GM03348 (cell line): Measurements from ENCODE around the gene MTHFSD.

ENCODE experiments used
- DNase-seq: peaks from one replicate; pipeline ENCODE4 v3.0.0; 2012; ENCODE audit warnings: low spot score

Gene MTHFSD

GRCh38 chr16:86550281-86550680 is 4.8 kb downstream of the MTHFSD start:
- DNase-seq: no peak

DNA sequence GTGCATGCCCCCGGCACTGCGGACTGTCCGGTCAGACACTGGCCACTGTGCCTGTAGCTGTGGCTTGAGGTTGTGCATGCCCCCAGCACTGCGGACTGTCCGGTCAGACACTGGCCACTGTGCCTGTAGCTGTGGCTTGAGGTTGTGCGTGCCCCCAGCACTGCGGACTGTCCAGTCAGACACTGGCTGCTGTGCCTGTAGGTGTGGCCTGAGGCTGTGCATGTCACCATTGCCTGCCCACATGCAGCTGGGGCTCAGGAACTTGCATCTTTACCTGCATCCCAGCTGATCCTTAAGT is 5.2 kb downstream of the MTHFSD start:
- no peak for DNase-seq

- DNase-seq: no peak
Measured at GRCh38 chr16:86549076-86549892, 5.8 kb downstream of the MTHFSD start.

DNA sequence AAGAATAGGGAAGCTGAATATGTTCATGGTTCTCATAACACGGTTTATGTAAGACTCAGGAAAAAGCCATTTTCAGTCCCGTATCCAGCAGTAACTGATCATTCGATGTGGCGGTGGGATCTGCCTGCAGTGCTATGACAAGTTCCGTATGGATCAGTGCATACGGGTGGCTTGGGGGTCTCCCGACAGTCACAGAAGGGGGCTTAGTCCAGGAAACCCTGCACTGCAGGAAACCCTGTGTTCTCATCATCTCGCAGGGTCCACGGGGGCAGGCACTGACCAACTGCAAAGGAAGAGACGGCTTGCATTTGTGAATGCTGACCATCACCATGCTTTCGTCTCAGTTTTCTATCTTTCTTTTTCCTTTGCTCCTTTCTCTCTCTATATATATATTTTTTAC is 7.7 kb downstream of the MTHFSD start:
- no peak for DNase-seq

DNA sequence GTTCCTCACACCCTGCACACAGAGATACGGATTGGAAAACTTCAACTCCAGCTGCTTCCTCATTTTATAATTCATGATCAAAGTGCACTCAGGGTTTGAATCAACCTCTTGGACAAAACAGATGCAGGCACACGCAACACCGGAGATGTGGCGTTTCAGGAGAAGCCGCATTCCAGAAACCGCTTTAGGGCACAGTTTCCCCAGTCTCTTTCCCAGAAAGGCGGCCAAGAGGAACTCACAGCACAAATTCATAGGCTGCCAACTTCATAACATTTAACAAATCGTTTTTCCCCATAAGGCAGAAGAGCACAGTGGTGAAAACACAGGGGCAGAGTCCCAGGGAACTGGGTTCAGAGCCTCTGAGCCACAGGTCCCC is 8.4 kb downstream of the MTHFSD start:
- no peak for DNase-seq

GRCh38 chr16:86545954-86546637 is 8.9 kb downstream of the MTHFSD start:
- DNase-seq: no peak

- no peak for DNase-seq
Measured at GRCh38 chr16:86545481-86545880, 9.6 kb downstream of the MTHFSD start.

GRCh38 chr16:86542756-86543750 is 12.0 kb downstream of the MTHFSD start:
- no peak for DNase-seq

DNA sequence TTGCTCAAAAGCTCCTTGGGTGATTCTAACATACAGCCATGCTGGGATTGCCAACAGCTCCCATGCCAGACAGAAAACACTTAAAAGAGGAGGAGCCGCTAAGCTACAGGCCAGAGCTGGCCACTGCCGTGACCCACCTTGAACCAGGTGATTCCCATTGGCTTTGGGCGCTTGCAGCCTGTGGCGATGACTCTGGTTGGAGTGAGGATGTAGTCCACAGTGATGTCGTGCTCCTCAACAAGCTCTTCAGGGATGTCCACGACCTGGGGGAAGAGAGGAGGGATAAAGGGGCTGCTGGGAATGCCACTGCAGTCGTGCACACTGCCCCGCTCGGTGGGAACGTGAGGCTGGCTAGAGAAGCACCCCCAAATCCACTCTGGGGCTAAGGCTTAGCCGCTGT is 13.5 kb downstream of the MTHFSD start:
- DNase-seq: no peak

GRCh38 chr16:86540894-86541293 is 14.1 kb downstream of the MTHFSD start:
- DNase-seq: no peak

DNA sequence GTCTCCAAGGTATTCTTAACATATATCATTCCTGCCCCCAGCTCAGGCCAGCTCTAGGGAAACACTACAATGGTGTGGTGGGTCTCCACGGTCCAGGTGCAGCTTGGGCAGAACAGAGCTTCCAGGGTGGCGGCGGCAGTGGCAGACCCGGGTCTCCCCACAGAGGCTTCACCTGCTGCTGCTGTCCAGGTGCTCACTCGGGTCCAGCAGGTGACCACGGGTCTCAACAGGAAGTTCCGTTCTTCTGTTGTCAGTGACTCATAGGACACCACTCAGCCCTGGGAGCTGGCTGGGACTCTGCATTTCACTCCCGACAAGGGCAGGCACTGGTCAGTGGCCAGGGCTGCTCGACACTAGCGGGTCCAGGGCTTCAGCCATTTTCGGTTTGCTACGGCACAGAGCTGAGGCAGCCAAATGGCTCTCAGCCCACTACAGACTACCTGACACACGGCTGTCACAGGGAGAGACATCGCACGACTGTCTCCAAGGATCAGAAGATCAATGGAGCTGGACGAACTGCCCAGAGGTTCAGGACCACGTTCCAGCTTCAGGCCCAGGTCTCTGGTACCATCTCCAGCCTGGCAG is 16.7 kb downstream of the MTHFSD start:
- DNase-seq: no peak

DNA sequence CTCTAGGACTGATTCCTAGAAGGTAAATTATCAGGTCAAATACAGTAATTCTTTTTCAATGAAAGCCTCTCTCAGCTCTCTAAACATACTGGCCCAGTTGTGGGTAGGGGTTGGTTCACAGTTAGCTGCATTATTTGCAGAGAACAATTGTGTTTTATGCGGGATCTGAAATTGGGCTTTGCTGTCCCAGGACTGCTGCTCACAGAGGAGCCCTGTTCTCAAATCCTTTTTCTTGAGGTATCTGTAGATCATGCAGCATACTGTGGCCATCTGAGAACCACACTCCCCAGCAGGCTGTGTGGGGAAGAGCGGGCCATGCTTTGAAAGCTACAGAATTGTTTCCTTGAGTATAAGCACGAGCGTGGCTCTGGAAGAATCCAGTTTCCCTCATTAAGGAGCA is 17.5 kb downstream of the MTHFSD start:
- no peak for DNase-seq

- no peak for DNase-seq
Measured at GRCh38 chr16:86536621-86537020, 18.4 kb downstream of the MTHFSD start.

DNA sequence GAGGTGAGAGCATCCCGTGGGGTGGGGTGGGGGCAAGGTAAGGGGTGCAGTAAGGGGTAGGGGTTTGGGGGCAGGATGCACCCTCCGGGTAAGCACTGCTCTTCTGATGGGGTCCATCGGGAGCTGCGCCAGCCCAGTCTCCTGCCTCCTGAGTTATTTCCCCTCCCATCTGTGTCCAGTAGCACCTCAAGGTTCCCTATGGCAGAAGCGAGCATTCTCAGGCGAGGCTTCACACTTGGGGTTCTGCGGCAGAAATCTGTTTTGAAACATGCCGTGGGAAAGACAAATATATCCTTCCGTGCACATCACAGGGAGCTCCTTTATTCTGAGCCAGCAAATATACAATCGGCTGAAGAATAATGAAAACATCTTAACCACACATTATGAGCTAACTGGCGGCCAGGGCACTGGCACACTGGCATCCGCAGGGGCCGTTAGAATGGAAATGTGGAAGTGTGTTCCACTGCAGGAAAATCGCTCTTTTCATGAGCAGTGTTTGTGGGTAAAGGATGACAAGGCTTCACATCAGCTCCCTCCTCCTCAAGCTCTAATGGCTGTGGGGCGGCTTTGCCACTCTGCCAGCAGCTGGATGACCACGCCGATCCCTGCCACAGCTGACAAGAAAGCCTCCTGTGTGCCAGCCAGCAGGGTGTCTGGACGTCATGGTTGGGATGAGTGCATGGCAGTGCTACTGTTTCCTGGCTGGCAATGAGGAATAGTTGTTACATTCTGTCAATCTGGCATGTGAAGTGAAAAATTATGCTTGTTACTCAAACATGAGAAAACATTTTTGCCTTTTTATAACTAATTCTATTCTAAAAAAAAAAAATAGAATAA is 20.0 kb downstream of the MTHFSD start:
- DNase-seq: no peak

DNA sequence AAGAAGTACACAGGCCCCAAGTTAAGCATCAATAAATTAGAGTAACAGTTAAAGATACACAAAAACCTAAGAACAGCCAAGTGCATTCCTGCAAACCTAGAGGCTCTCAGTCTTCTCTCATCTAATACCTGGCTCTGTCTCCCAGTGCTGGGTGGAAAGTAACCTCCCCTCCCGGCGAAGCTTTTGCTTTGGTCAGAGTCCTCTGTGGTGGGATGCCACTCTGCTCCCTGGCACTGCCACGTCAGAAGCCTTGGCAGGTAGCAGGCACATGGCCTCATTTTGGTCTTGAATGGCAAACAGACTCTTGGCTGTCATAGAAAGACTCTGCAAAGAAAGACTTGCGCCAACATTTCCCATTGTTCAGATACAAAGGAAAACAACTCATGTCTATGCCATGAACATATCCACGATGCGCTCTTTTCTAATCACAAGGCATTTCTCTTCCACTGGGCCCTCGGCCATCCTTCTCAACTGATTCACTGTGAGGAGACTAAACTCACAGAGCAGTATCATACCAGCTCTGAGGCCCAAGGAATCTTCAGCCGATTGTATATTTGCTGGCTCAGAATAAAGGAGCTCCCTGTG is 21.2 kb downstream of the MTHFSD start:
- DNase-seq: no peak

DNA sequence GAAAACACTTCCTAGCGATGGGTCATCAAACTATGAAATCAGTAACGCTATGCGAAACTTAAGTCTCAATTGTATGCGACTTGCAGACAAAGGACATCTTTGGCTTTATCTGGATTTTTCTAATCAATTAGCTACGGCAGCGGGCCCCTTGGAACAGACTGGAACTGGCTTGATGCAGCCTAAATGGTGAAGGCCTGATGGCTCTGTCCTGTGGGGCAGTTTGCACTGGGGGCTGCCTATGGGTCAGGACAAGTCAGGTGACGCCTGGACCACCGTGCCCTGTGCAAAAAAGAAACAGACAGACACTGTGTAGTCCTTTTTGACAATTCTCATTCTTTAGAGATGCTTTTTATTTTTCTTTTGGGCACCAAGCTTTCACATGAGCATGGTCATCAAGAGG is 22.0 kb downstream of the MTHFSD start:
- no peak for DNase-seq

GRCh38 chr16:86532526-86532815 is 22.6 kb downstream of the MTHFSD start:
- DNase-seq: no peak

DNA sequence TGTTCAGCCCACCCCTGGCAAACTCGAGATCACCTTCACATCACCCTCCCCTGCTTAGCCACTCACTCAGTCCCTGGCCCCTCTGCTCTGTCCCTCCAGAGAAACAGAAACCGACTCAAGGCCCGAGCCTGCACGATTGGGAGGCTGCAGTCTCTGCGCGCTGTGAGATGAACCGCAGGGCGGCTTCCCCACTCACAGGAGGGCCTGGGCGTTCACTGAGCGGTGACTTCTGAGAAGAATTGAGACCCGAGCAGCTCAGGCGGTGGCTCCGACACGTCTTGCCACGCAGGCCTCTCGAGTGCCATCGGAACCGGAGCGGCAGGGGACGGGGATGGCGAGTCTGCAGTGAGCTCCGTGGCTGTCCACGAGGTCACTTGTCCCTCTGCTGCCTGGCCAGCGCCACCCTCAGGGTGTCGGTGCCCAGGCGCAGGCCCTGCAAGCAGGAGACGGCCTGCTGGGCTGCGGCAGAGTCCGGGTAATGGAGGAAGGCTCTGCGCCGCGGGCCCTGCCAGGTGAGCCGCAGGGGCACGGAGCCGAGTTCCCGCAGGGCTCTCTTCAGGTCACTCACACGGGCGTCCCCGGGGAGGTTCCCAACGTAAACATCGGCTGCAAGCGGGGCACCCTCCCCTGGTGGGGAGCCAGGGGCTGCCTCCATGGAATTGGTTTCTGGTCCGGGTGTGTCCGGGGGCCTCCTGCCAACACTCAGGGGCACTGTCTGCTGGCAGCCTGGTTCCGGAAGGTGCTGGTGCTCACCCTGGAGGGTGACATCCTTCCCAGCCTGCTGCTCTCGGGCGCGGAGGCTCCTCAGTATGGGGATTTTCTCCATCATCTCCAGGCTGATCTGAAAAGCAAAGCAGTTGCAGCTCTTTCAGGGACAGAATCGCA is 23.2 kb downstream of the MTHFSD start:
- no peak for DNase-seq

DNA sequence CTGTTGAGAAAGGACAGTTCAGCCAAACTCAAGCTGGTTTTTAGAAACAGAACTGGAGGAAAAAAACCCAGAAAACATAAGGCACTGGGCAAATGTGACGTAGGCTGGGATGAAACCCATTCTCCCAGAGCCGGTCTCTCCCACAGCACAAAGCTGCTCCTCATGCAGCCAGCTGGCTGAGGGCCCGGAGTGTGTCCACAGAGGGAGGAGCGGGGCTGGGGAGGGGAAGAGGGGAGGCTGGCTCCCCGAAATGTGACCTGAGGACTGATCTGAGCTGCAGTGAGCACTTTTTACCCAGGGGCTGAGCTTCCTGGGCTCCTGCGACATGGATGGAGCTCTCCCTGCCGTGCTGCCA is 23.9 kb downstream of the MTHFSD start:
- DNase-seq: no peak
